SH-SY5Y (cell line): ENCODE measurements around the gene OSBPL5.

Experiments used
- GATA2 ChIP-seq: IDR thresholded peaks from 2 replicates; pipeline ENCODE4 v1.6.1; 2011; ENCODE audit warnings: mild to moderate bottlenecking, low read depth, low read length
- GATA3 ChIP-seq: IDR thresholded peaks from 2 replicates; pipeline ENCODE4 v1.6.1; 2011; ENCODE audit warnings: low read depth, mild to moderate bottlenecking, low read length, moderate library complexity

GRCh38 chr11:3155691-3156258, 9.3 kb downstream of the OSBPL5 start:
- no peak for TF ChIP-seq GATA2
- TF ChIP-seq GATA3: no peak
